Stimulated activated naive CD8-positive, alpha-beta T cell treated with anti-CD3 and anti-CD28 coated beads, Interleukin-15, Interleukin-2, amounts not matched to agents 100 ng/mL and 50 ng/mL, for 24 hours (primary cell): ENCODE results near the gene PPP1R14C.

Experiments
- H3K27ac Mint-ChIP-seq: one replicate; pipeline ENCODE4 v1.8.0; 2021; ENCODE audit warnings: mild to moderate bottlenecking, mixed read lengths
- H3K27me3 Mint-ChIP-seq: one replicate; pipeline ENCODE4 v1.8.0; 2021; ENCODE audit warnings: mixed read lengths
- H3K36me3 Mint-ChIP-seq: one replicate; pipeline ENCODE4 v1.8.0; 2021; ENCODE audit warnings: low read depth, mixed read lengths
- H3K4me1 Mint-ChIP-seq: one replicate; pipeline ENCODE4 v1.8.0; 2021; ENCODE audit warnings: low read depth, mixed read lengths
- H3K4me3 Mint-ChIP-seq: one replicate; pipeline ENCODE4 v1.8.0; 2021; ENCODE audit warnings: mild to moderate bottlenecking, mixed read lengths
- H3K9me3 Mint-ChIP-seq: one replicate; pipeline ENCODE4 v1.8.0; 2021; ENCODE audit warnings: mixed read lengths

PPP1R14C gene

GRCh38 chr6:150247803-150248202 is 105.0 kb downstream of the PPP1R14C start:
- Mint-ChIP-seq H3K36me3 (peaks cover 4% of the 10 kb centered on the region), H3K4me1 (no peaks in the 10 kb centered on the region), H3K4me3 (no peak overlapping the region), H3K9me3 (peaks cover 9% of the 10 kb centered on the region), H3K27ac (no peak overlapping the region), H3K27me3 (peaks cover 36% of the 10 kb centered on the region)

- H3K4me3 Mint-ChIP-seq, result no peak overlapping the region
Measured at GRCh38 chr6:150248300-150248699, 105.5 kb downstream of the PPP1R14C start.

GRCh38 chr6:150249261-150249660 is 106.4 kb downstream of the PPP1R14C start:
- H3K4me1 Mint-ChIP-seq, result peaks cover 10% of the 10 kb centered on the region
- no peak overlapping the region for H3K4me3 Mint-ChIP-seq
- H3K27ac Mint-ChIP-seq, result no peak overlapping the region
- peaks cover 9% of the 10 kb centered on the region for H3K9me3 Mint-ChIP-seq
- H3K36me3 Mint-ChIP-seq, result peaks cover 4% of the 10 kb centered on the region
- peaks cover 34% of the 10 kb centered on the region for H3K27me3 Mint-ChIP-seq

More at GRCh38 chr6:150248300-150248699, 105.5 kb downstream of the PPP1R14C start:
- no peak overlapping the region for H3K27ac Mint-ChIP-seq
- H3K9me3 Mint-ChIP-seq, result peaks cover 9% of the 10 kb centered on the region
- peaks cover 38% of the 10 kb centered on the region for H3K27me3 Mint-ChIP-seq
- peaks cover 4% of the 10 kb centered on the region for H3K36me3 Mint-ChIP-seq
- peaks cover 5% of the 10 kb centered on the region for H3K4me1 Mint-ChIP-seq

- Mint-ChIP-seq H3K4me1 (peaks cover 23% of the 10 kb centered on the region), H3K9me3 (peaks cover 9% of the 10 kb centered on the region), H3K4me3 (no peak overlapping the region), H3K36me3 (peaks cover 4% of the 10 kb centered on the region), H3K27me3 (peaks cover 30% of the 10 kb centered on the region), H3K27ac (no peak overlapping the region)
Measured at GRCh38 chr6:150250826-150251225, 108.0 kb downstream of the PPP1R14C start.

- Mint-ChIP-seq H3K4me1 (peaks cover 31% of the 10 kb centered on the region), H3K27ac (no peak overlapping the region), H3K27me3 (peaks cover 30% of the 10 kb centered on the region), H3K4me3 (no peak overlapping the region), H3K36me3 (peaks cover 4% of the 10 kb centered on the region), H3K9me3 (peaks cover 9% of the 10 kb centered on the region)
Measured at GRCh38 chr6:150251566-150252186, 108.8 kb downstream of the PPP1R14C start.

- H3K27me3 Mint-ChIP-seq, result peaks cover 22% of the 10 kb centered on the region
- peaks cover 4% of the 10 kb centered on the region for H3K36me3 Mint-ChIP-seq
- peaks cover 35% of the 10 kb centered on the region for H3K4me1 Mint-ChIP-seq
- no peak overlapping the region for H3K4me3 Mint-ChIP-seq
- peaks cover 4% of the 10 kb centered on the region for H3K9me3 Mint-ChIP-seq
- no peak overlapping the region for H3K27ac Mint-ChIP-seq
Measured at GRCh38 chr6:150252714-150253444, 110.0 kb downstream of the PPP1R14C start.

- peaks cover 22% of the 10 kb centered on the region for H3K27me3 Mint-ChIP-seq
- H3K9me3 Mint-ChIP-seq, result peaks cover 4% of the 10 kb centered on the region
- no peak overlapping the region for H3K27ac Mint-ChIP-seq
- peaks cover 4% of the 10 kb centered on the region for H3K36me3 Mint-ChIP-seq
- peaks cover 35% of the 10 kb centered on the region for H3K4me1 Mint-ChIP-seq
- H3K4me3 Mint-ChIP-seq, result no peak overlapping the region
Measured at GRCh38 chr6:150253489-150253888, 110.6 kb downstream of the PPP1R14C start.

- no peak overlapping the region for H3K27ac Mint-ChIP-seq
- peaks cover 29% of the 10 kb centered on the region for H3K27me3 Mint-ChIP-seq
- no peak overlapping the region for H3K4me3 Mint-ChIP-seq
- no peaks in the 10 kb centered on the region for H3K36me3 Mint-ChIP-seq
- no peaks in the 10 kb centered on the region for H3K9me3 Mint-ChIP-seq
- H3K4me1 Mint-ChIP-seq, result peaks cover 35% of the 10 kb centered on the region
Measured at GRCh38 chr6:150254770-150255169, 111.9 kb downstream of the PPP1R14C start.

GRCh38 chr6:150255840-150256239 is 113.0 kb downstream of the PPP1R14C start:
- H3K36me3 Mint-ChIP-seq, result no peaks in the 10 kb centered on the region
- no peak overlapping the region for H3K27ac Mint-ChIP-seq
- peaks cover 26% of the 10 kb centered on the region for H3K27me3 Mint-ChIP-seq
- peaks cover 35% of the 10 kb centered on the region for H3K4me1 Mint-ChIP-seq
- no peaks in the 10 kb centered on the region for H3K9me3 Mint-ChIP-seq
- no peak overlapping the region for H3K4me3 Mint-ChIP-seq

GRCh38 chr6:150256618-150257272 is 113.9 kb downstream of the PPP1R14C start:
- H3K27me3 Mint-ChIP-seq, result peaks cover 25% of the 10 kb centered on the region
- H3K9me3 Mint-ChIP-seq, result no peaks in the 10 kb centered on the region
- H3K4me3 Mint-ChIP-seq, result no peak overlapping the region

GRCh38 chr6:150258381-150258780 is 115.5 kb downstream of the PPP1R14C start:
- Mint-ChIP-seq H3K9me3 (no peaks in the 10 kb centered on the region), H3K36me3 (no peaks in the 10 kb centered on the region), H3K27me3 (peaks cover 20% of the 10 kb centered on the region), H3K4me3 (no peak overlapping the region), H3K27ac (no peak overlapping the region), H3K4me1 (peaks cover 30% of the 10 kb centered on the region)

More at GRCh38 chr6:150256618-150257272, 113.9 kb downstream of the PPP1R14C start:
- peaks cover 35% of the 10 kb centered on the region for H3K4me1 Mint-ChIP-seq
- H3K36me3 Mint-ChIP-seq, result no peaks in the 10 kb centered on the region
- H3K27ac Mint-ChIP-seq, result no peak overlapping the region

GRCh38 chr6:150260931-150261330 is 118.1 kb downstream of the PPP1R14C start:
- no peaks in the 10 kb centered on the region for H3K9me3 Mint-ChIP-seq
- peaks cover 14% of the 10 kb centered on the region for H3K4me1 Mint-ChIP-seq
- H3K4me3 Mint-ChIP-seq, result no peak overlapping the region
- H3K27me3 Mint-ChIP-seq, result peaks cover 10% of the 10 kb centered on the region
- H3K27ac Mint-ChIP-seq, result no peak overlapping the region
- no peaks in the 10 kb centered on the region for H3K36me3 Mint-ChIP-seq

- H3K4me3 Mint-ChIP-seq, result no peak overlapping the region
- H3K4me1 Mint-ChIP-seq, result peaks cover 2% of the 10 kb centered on the region
- H3K36me3 Mint-ChIP-seq, result no peaks in the 10 kb centered on the region
- H3K27me3 Mint-ChIP-seq, result peaks cover 10% of the 10 kb centered on the region
- H3K27ac Mint-ChIP-seq, result no peak overlapping the region
- H3K9me3 Mint-ChIP-seq, result no peaks in the 10 kb centered on the region
Measured at GRCh38 chr6:150261997-150262697, 119.3 kb downstream of the PPP1R14C start.

GRCh38 chr6:150263765-150264404 is 121.0 kb downstream of the PPP1R14C start:
- Mint-ChIP-seq H3K4me1 (peaks cover 2% of the 10 kb centered on the region), H3K4me3 (no peak overlapping the region)

More at GRCh38 chr6:150263765-150264404, 121.0 kb downstream of the PPP1R14C start:
- Mint-ChIP-seq H3K36me3 (no peaks in the 10 kb centered on the region), H3K27me3 (peaks cover 10% of the 10 kb centered on the region), H3K27ac (no peak overlapping the region), H3K9me3 (no peaks in the 10 kb centered on the region)
